ENCODE data around the gene SLC9A7. TPM values are rescaled to one million over a fixed set of nuclear protein-coding genes. Genes with fewer than 3 reads are reported as not detected.

The SLC9A7 gene
- total and polyA plus RNA-seq, 7 experiments from 2014 or later, result 1.3 to 11.3 (median 3.2) TPM

DNA sequence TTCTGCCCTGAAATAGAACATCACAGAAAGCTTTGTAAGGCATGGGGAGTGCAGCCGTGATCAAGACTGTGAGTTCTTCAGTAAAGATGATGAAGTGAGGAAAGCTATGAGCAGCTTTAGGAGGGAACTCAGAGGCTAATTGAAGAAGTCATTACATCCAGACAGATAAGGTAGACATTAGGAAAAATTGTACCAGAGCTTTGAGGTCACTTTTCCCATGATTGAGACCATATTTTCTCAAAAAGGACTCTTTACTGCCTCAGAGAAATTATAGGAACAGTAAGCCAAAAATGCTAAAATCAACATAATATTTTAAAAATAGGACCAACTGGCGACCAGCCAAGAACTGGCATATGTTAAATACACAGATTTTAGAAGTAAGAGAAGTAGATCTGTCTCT is 174.2 kb downstream of the SLC9A7 start:
- Histone ChIP-seq H3K9me3 (ENCODE audit: control insufficient read depth in 2 of 3, low read length in 3 of 3) (no peaks in the 10 kb centered on the region), H3K4me1 (ENCODE audit: control insufficient read depth in 2 of 2, insufficient read depth in 2 of 2, low read length in 2 of 2) (peaks cover 5 to 16% of the 10 kb centered on the region in 2 donors), H3K27ac (ENCODE audit: low read depth, low read length) (no peak overlapping the region), H3K27me3 (ENCODE audit: control insufficient read depth in 2 of 2, insufficient read depth in 2 of 2, low read length in 2 of 2) (no peaks in the 10 kb centered on the region), H3K36me3 (ENCODE audit: control insufficient read depth in 2 of 3, insufficient read depth in 3 of 3, low read length in 3 of 3) (no peaks in the 10 kb centered on the region), H3K4me3 (ENCODE audit: low read length) (no peak overlapping the region)
- intact Hi-C loops (cut with micrococcal nuclease), result no loop called here
- DNase-seq (no peak), ATAC-seq (no peak)
- Mint-ChIP-seq H3K4me1 (peaks cover 7 to 35% (median 24%) of the 10 kb centered on the region in 7 donors), H3K36me3 (peaks cover 0 to 4% (median 0%) of the 10 kb centered on the region in 5 donors), H3K9me3 (no peaks in the 10 kb centered on the region), H3K27ac (peak overlapping the region in 1 of 9 donors; percentile 65), H3K27me3 (no peaks in the 10 kb centered on the region), H3K4me3 (no peak overlapping the region)
- ChIA-PET POLR2A (interaction anchor here (0.6 kb wide), 1 partner anchor 137 kb away, joined by 3 read pairs; no protein-coding TSS in a partner anchor), CTCF (no interaction called here)

DNA sequence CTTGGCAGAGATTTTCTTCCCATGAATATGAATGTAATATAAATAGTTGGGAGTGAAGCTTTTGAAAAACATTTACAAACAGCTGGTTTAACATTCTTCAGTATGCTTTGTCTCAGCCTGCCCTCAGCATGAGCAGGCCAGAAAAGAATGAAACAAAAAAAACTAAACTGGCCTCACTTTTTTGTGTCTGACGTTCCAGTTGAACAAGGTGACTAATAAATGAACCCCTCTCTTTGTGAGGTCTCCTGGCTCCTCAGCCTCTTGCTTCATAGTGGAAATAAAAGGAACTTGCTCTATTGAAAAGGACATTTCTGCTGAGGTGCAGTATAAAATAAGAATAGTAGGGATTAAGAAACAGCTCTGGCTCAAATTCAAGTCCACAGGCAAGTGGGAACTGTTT is 176.0 kb downstream of the SLC9A7 start:
- CTCF ChIA-PET, result no interaction called here
- Mint-ChIP-seq H3K9me3 (no peaks in the 10 kb centered on the region), H3K36me3 (peaks cover 0 to 12% (median 0%) of the 10 kb centered on the region in 5 donors), H3K4me1 (peaks cover 7 to 32% (median 21%) of the 10 kb centered on the region in 7 donors), H3K27me3 (no peaks in the 10 kb centered on the region), H3K27ac (no peak overlapping the region), H3K4me3 (no peak overlapping the region)
- intact Hi-C loops (cut with micrococcal nuclease), result no loop called here
- POLR2A ChIA-PET, result no interaction called here
- Histone ChIP-seq H3K4me1 (ENCODE audit: control insufficient read depth in 2 of 2, insufficient read depth in 2 of 2, low read length in 2 of 2) (peaks cover 4 to 9% of the 10 kb centered on the region in 2 donors), H3K27ac (ENCODE audit: low read depth, low read length) (no peak overlapping the region), H3K36me3 (ENCODE audit: control insufficient read depth in 2 of 3, insufficient read depth in 3 of 3, low read length in 3 of 3) (no peaks in the 10 kb centered on the region), H3K27me3 (ENCODE audit: control insufficient read depth in 2 of 2, insufficient read depth in 2 of 2, low read length in 2 of 2) (no peaks in the 10 kb centered on the region), H3K9me3 (ENCODE audit: control insufficient read depth in 2 of 3, low read length in 3 of 3) (no peaks in the 10 kb centered on the region), H3K4me3 (ENCODE audit: low read length) (no peak overlapping the region)
- no peak for ATAC-seq
- DNase-seq, result no peak

DNA sequence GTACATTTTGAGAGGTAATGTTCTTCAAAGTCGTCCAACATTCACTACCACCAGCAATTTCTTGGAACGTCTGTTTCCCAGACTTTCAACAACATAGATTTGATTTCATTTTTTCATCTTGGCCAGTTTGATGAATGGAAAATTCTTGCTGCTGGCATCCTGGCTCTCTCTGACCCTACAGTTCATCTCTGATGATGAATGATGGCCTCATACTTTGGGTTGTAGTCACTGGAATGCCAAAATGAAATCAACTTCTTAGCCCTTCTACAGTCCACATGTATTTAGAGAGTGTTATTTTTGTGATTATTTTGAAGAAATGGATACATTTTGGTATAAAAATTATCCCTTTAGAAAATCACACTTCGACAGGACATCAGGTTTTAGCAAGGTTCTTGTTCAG is 176.6 kb downstream of the SLC9A7 start:
- peaks cover 0 to 17% (median 0%) of the 10 kb centered on the region in 5 donors for H3K36me3 Mint-ChIP-seq
- H3K27ac ChIP-seq (ENCODE audit: low read depth, low read length), result no peak overlapping the region
- H3K4me3 ChIP-seq (ENCODE audit: low read length), result no peak overlapping the region

DNA sequence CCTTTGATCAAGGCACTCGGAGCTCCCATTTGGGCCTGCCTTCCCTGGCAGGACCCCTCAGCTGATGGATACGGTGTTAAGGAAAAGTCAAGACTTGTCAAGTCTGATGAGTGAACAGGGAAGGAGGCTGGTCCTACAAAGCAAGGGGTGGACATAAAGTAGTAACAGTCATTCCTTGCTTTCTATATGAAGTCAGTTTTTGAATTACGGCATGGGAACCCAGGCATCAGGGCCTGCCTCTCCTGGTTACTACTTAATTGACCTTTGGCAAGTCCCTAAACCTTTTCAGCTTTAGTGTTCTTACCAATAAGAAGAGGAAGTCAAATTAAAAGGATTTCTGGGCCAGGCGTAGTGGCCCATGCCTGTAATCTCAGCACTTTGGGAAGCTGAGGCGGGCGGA is 178.3 kb downstream of the SLC9A7 start:
- peaks cover 0 to 23% (median 0%) of the 10 kb centered on the region in 5 donors for H3K36me3 Mint-ChIP-seq
- ATAC-seq, result no peak
- Histone ChIP-seq H3K27ac (ENCODE audit: low read depth, low read length) (no peak overlapping the region), H3K36me3 (ENCODE audit: control insufficient read depth in 2 of 3, insufficient read depth in 3 of 3, low read length in 3 of 3) (no peaks in the 10 kb centered on the region), H3K27me3 (ENCODE audit: control insufficient read depth in 2 of 2, insufficient read depth in 2 of 2, low read length in 2 of 2) (no peaks in the 10 kb centered on the region), H3K4me3 (ENCODE audit: low read length) (no peak overlapping the region), H3K4me1 (ENCODE audit: control insufficient read depth in 2 of 2, insufficient read depth in 2 of 2, low read length in 2 of 2) (peaks cover 0 to 11% of the 10 kb centered on the region in 2 donors), H3K9me3 (ENCODE audit: control insufficient read depth in 2 of 3, low read length in 3 of 3) (no peaks in the 10 kb centered on the region)
- DNase-seq, result no peak
- ChIA-PET POLR2A (interaction anchor here (0.7 kb wide), 1 partner anchor 858 kb away, joined by 3 read pairs; no protein-coding TSS in a partner anchor), CTCF (interaction anchor here (0.7 kb wide), 1 partner anchor 103 kb away, joined by 4 read pairs; no protein-coding TSS in a partner anchor)
- H3K4me1 Mint-ChIP-seq, result peaks cover 10 to 44% (median 28%) of the 10 kb centered on the region in 7 donors
- no peak overlapping the region for H3K27ac Mint-ChIP-seq
- no peak overlapping the region for H3K4me3 Mint-ChIP-seq
- H3K9me3 Mint-ChIP-seq, result no peaks in the 10 kb centered on the region
- intact Hi-C loops (cut with micrococcal nuclease), result no loop called here
- H3K27me3 Mint-ChIP-seq, result no peaks in the 10 kb centered on the region

More for the DNA sequence above, 176.6 kb downstream of the SLC9A7 start:
- Histone ChIP-seq H3K4me1 (ENCODE audit: control insufficient read depth in 2 of 2, insufficient read depth in 2 of 2, low read length in 2 of 2) (peaks cover 3 to 4% of the 10 kb centered on the region in 2 donors), H3K36me3 (ENCODE audit: control insufficient read depth in 2 of 3, insufficient read depth in 3 of 3, low read length in 3 of 3) (no peaks in the 10 kb centered on the region), H3K27me3 (ENCODE audit: control insufficient read depth in 2 of 2, insufficient read depth in 2 of 2, low read length in 2 of 2) (no peaks in the 10 kb centered on the region), H3K9me3 (ENCODE audit: control insufficient read depth in 2 of 3, low read length in 3 of 3) (no peaks in the 10 kb centered on the region)
- Mint-ChIP-seq H3K4me1 (peaks cover 5 to 34% (median 18%) of the 10 kb centered on the region in 7 donors), H3K27me3 (no peaks in the 10 kb centered on the region), H3K4me3 (no peak overlapping the region), H3K9me3 (no peaks in the 10 kb centered on the region), H3K27ac (no peak overlapping the region)
- ATAC-seq (no peak), DNase-seq (no peak)
- ChIA-PET POLR2A (no interaction called here), CTCF (no interaction called here)
- intact Hi-C loops (cut with micrococcal nuclease), result no loop called here

DNA sequence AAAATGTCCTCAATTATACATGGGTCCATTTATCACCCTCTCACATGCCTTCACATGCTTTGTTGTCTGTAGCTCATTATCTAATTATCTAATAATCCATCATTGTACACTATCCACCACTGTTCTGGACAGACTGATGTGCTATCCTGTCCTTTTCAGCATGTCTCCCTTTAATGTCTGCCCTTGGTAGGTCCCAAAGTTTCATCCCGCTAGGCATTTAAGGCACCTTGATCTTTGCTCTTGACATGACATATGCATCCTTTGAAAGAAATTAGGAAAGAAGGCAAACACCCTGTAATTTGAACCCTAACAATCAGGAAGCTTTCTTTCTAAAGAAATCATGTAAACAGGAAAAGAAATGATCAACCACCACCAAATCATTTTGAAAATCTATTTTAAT is 179.7 kb downstream of the SLC9A7 start:
- Mint-ChIP-seq H3K4me1 (peaks cover 10 to 41% (median 24%) of the 10 kb centered on the region in 7 donors), H3K27me3 (no peaks in the 10 kb centered on the region), H3K4me3 (no peak overlapping the region), H3K27ac (peak overlapping the region in 1 of 9 donors; percentile 11), H3K9me3 (no peaks in the 10 kb centered on the region), H3K36me3 (peaks cover 0 to 23% (median 0%) of the 10 kb centered on the region in 5 donors)
- Histone ChIP-seq H3K36me3 (ENCODE audit: control insufficient read depth in 2 of 3, insufficient read depth in 3 of 3, low read length in 3 of 3) (no peaks in the 10 kb centered on the region), H3K27ac (ENCODE audit: low read depth, low read length) (no peak overlapping the region), H3K4me1 (ENCODE audit: control insufficient read depth in 2 of 2, insufficient read depth in 2 of 2, low read length in 2 of 2) (peaks cover 0 to 17% of the 10 kb centered on the region in 2 donors), H3K9me3 (ENCODE audit: control insufficient read depth in 2 of 3, low read length in 3 of 3) (no peaks in the 10 kb centered on the region), H3K4me3 (ENCODE audit: low read length) (no peak overlapping the region), H3K27me3 (ENCODE audit: control insufficient read depth in 2 of 2, insufficient read depth in 2 of 2, low read length in 2 of 2) (no peaks in the 10 kb centered on the region)
- intact Hi-C loops (cut with micrococcal nuclease), result no loop called here
- DNase-seq (no peak), ATAC-seq (no peak)
- CTCF ChIA-PET, result interaction anchor here (1.1 to 1.6 kb wide), 2 partner anchors 8 to 32 kb away, joined by 3 to 4 read pairs; no protein-coding TSS in a partner anchor
- POLR2A ChIA-PET, result no interaction called here

DNA sequence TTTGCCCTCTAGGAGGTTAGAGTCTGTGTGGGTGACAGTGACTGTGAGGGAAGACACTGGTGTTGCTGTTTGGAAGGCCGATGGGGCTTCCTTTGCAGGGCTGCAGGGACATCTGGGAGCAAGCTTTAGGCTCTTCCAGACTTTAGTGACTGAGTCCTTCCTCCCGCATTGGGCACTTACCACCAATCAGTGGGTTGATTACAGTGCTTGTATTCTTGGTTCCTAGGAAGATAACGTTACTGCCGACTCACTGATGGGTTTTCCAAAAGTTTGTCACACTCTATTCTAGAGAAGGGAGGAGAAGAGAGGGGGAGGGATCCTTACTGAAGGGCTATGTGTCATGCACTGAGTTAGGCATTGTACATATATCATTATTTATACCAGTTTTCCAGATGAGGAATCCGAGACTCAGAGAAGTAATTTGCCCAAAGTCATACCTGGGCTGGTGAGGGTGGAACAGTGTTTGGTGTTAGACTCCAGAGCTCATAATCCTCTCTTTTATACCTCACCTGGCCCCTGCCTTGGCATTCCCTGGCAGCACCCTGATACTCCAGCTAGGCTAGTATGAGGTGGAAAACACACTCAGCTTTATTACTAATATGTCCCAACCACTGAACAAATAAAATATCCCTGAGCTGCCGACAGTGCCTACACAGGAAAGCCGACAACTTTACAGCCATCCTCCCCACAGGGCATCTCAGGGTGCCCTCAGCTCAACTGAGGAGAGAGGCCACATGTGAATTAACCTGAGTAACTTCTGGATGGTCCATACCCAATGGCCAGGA is 181.5 kb downstream of the SLC9A7 start:
- Mint-ChIP-seq H3K9me3 (no peaks in the 10 kb centered on the region), H3K27me3 (no peaks in the 10 kb centered on the region), H3K27ac (peak overlapping the region in 1 of 9 donors; percentile 76), H3K36me3 (peaks cover 0 to 23% (median 0%) of the 10 kb centered on the region in 5 donors), H3K4me1 (peaks cover 17 to 47% (median 31%) of the 10 kb centered on the region in 7 donors), H3K4me3 (peak overlapping the region in 3 of 10 donors; percentile 20 to 82 (median 75))
- ATAC-seq (no peak), DNase-seq (no peak)
- H3K4me1 ChIP-seq (ENCODE audit: control insufficient read depth in 2 of 2, insufficient read depth in 2 of 2, low read length in 2 of 2), result peaks cover 0 to 17% of the 10 kb centered on the region in 2 donors
- no peaks in the 10 kb centered on the region for H3K36me3 ChIP-seq (ENCODE audit: control insufficient read depth in 2 of 3, insufficient read depth in 3 of 3, low read length in 3 of 3)
- no peaks in the 10 kb centered on the region for H3K9me3 ChIP-seq (ENCODE audit: control insufficient read depth in 2 of 3, low read length in 3 of 3)
- intact Hi-C loops (cut with micrococcal nuclease), result no loop called here
- ChIA-PET CTCF (no interaction called here), POLR2A (no interaction called here)
- no peaks in the 10 kb centered on the region for H3K27me3 ChIP-seq (ENCODE audit: control insufficient read depth in 2 of 2, insufficient read depth in 2 of 2, low read length in 2 of 2)
- H3K27ac ChIP-seq (ENCODE audit: low read depth, low read length), result no peak overlapping the region
- no peak overlapping the region for H3K4me3 ChIP-seq (ENCODE audit: low read length)
